GM12872 (cell line): ENCODE data around the gene CERS5.

Source experiments
- CTCF ChIP-seq: IDR thresholded peaks from 3 replicates; pipeline ENCODE4 v1.5.1; 2011; ENCODE audit warnings: low read depth, mild to moderate bottlenecking, low read length, moderate library complexity; ENCODE audit not compliant: insufficient read depth

The CERS5 gene

GRCh38 chr12:50195832-50196231 lies 28.7 kb upstream of the CERS5 start:
- no peak for TF ChIP-seq CTCF

GRCh38 chr12:50192908-50193307 lies 25.7 kb upstream of the CERS5 start:
- TF ChIP-seq CTCF: no peak

- no peak for TF ChIP-seq CTCF
These were observed 25.1 kb upstream of the CERS5 start for GRCh38 chr12:50192236-50192635.

GRCh38 chr12:50190859-50191258 lies 23.7 kb upstream of the CERS5 start:
- TF ChIP-seq CTCF: no peak

GRCh38 chr12:50188875-50189575 lies 21.9 kb upstream of the CERS5 start:
- no peak for TF ChIP-seq CTCF

- no peak for TF ChIP-seq CTCF
These were observed 21.1 kb upstream of the CERS5 start for GRCh38 chr12:50188241-50188781.

GRCh38 chr12:50187084-50187900 lies 20.1 kb upstream of the CERS5 start:
- 0 out of 3 replicates have a peak, but pooled peaks have one; percentile 7 for TF ChIP-seq CTCF
